Measurements from ENCODE around the gene USP35.
"Not testable (repeated sequence)": the region's sequence is repeated elsewhere in the genome, so short reads cannot be mapped to it uniquely, and the experiment has no call there.

The USP35 gene

DNA sequence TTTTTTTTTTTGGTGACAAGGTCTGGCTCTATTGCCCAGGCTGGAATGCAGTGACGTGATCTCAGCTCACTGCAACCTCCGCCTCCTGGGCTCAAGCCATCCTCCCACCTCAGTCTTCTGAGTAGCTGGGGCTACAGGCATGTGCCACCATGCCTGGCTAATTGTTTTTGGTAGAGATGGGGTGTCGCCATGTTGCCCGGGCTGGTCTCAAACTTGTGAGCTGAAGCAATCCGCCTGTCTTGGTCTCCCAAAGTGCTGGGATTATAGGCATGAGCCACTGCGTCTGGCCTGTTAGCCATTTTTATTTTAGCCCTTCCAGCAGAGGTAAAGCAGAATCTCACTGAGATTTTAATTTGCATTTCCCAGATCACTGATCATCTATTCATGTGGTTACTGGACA, 44.3 kb downstream of the USP35 start:
- H3K27me3 Mint-ChIP-seq; H3K27ac Mint-ChIP-seq; H3K9me3 Mint-ChIP-seq; intact Hi-C loops (cut with micrococcal nuclease); H3K4me3 Mint-ChIP-seq: not testable (repeated sequence)
- Mint-ChIP-seq H3K4me1 (ENCODE audit: low read depth) (peaks cover 27% of the 10 kb centered on the region), H3K36me3 (ENCODE audit: low read depth) (peaks cover 64% of the 10 kb centered on the region)

GRCh38 chr11:78234006-78234405, 45.3 kb downstream of the USP35 start:
- H3K4me3 Mint-ChIP-seq: no peak overlapping the region
- peaks cover 22% of the 10 kb centered on the region for H3K4me1 Mint-ChIP-seq (ENCODE audit: low read depth)
- intact Hi-C loops (cut with micrococcal nuclease): no loop called here
- no peak overlapping the region for H3K27ac Mint-ChIP-seq
- H3K9me3 Mint-ChIP-seq: no peaks in the 10 kb centered on the region
- H3K27me3 Mint-ChIP-seq: no peaks in the 10 kb centered on the region
- H3K36me3 Mint-ChIP-seq (ENCODE audit: low read depth): peaks cover 69% of the 10 kb centered on the region

GRCh38 chr11:78237293-78238046, 48.8 kb downstream of the USP35 start:
- Mint-ChIP-seq H3K27ac (no peak overlapping the region), H3K27me3 (no peaks in the 10 kb centered on the region), H3K4me1 (ENCODE audit: low read depth) (peaks cover 13% of the 10 kb centered on the region), H3K9me3 (peaks cover 16% of the 10 kb centered on the region), H3K4me3 (no peak overlapping the region), H3K36me3 (ENCODE audit: low read depth) (peaks cover 86% of the 10 kb centered on the region)
- intact Hi-C loops (cut with micrococcal nuclease): no loop called here

GRCh38 chr11:78239781-78240180, 51.1 kb downstream of the USP35 start:
- Mint-ChIP-seq H3K4me1 (ENCODE audit: low read depth) (peaks cover 25% of the 10 kb centered on the region), H3K27ac (no peak overlapping the region), H3K9me3 (peaks cover 16% of the 10 kb centered on the region), H3K36me3 (ENCODE audit: low read depth) (peaks cover 91% of the 10 kb centered on the region), H3K27me3 (no peaks in the 10 kb centered on the region), H3K4me3 (no peak overlapping the region)
- intact Hi-C loops (cut with micrococcal nuclease): no loop called here

GRCh38 chr11:78241475-78241874, 52.8 kb downstream of the USP35 start:
- Mint-ChIP-seq H3K4me3 (no peak overlapping the region), H3K36me3 (ENCODE audit: low read depth) (peaks cover 83% of the 10 kb centered on the region), H3K4me1 (ENCODE audit: low read depth) (peaks cover 30% of the 10 kb centered on the region), H3K27me3 (no peaks in the 10 kb centered on the region), H3K9me3 (peaks cover 16% of the 10 kb centered on the region), H3K27ac (peak overlapping the region; percentile 16)
- intact Hi-C loops (cut with micrococcal nuclease): no loop called here

DNA sequence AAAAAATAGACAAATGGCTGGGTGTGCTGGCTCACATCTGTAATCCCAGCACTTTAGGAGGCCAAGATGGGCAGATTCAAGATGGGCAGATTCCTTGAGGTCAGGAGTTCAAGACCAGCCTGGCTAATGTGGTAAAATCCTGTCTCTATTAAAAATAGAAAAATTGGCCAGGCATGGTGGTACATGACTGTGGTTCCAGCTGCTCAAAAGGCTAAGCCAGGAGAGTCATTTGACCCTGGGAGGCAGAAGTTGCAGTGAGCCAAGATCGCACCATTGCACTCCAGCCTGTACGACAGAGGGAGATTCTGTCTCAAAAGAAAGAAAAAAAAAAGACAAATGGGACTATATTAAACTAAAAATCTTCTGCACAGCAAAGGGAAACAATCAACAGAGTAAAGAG, 55.4 kb downstream of the USP35 start:
- peak overlapping the region; percentile 46 for H3K27ac Mint-ChIP-seq
- H3K4me1 Mint-ChIP-seq (ENCODE audit: low read depth): peaks cover 37% of the 10 kb centered on the region
- H3K27me3 Mint-ChIP-seq: no peaks in the 10 kb centered on the region
- intact Hi-C loops (cut with micrococcal nuclease): no loop called here
- H3K36me3 Mint-ChIP-seq (ENCODE audit: low read depth): peaks cover 87% of the 10 kb centered on the region
- peaks cover 16% of the 10 kb centered on the region for H3K9me3 Mint-ChIP-seq
- H3K4me3 Mint-ChIP-seq: no peak overlapping the region

- peaks cover 33% of the 10 kb centered on the region for H3K4me1 Mint-ChIP-seq (ENCODE audit: low read depth)
- intact Hi-C loops (cut with micrococcal nuclease): no loop called here
- no peaks in the 10 kb centered on the region for H3K27me3 Mint-ChIP-seq
- H3K9me3 Mint-ChIP-seq: peaks cover 16% of the 10 kb centered on the region
- H3K4me3 Mint-ChIP-seq: no peak overlapping the region
- H3K27ac Mint-ChIP-seq: peak overlapping the region; percentile 46
- peaks cover 85% of the 10 kb centered on the region for H3K36me3 Mint-ChIP-seq (ENCODE audit: low read depth)
These were observed 56.0 kb downstream of the USP35 start for GRCh38 chr11:78244546-78245255.

DNA sequence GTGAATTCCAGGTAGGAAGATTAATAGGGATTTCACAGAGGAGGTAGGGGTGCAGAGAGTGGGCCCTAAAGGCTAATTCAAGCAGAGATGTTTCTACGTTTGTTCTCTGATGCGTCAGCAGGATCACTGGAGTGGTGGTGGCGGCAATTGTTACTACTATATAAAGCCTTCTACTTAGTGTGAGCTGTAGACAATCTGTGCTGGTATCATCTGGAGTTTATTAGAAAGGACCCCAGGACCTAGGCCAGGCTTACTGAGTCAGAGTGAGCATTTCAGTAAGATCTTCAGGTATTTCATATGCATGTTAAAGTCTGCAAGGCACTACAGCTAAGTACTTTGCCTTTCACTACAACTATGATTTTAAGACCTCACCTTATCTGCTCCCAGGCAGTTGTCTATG, 59.5 kb downstream of the USP35 start:
- H3K27ac Mint-ChIP-seq: no peak overlapping the region
- intact Hi-C loops (cut with micrococcal nuclease): no loop called here
- H3K36me3 Mint-ChIP-seq (ENCODE audit: low read depth): peaks cover 65% of the 10 kb centered on the region

GRCh38 chr11:78248903-78249302, 60.2 kb downstream of the USP35 start:
- H3K4me3 Mint-ChIP-seq: no peak overlapping the region
- no peaks in the 10 kb centered on the region for H3K27me3 Mint-ChIP-seq
- no peaks in the 10 kb centered on the region for H3K9me3 Mint-ChIP-seq
- intact Hi-C loops (cut with micrococcal nuclease): no loop called here
- no peak overlapping the region for H3K27ac Mint-ChIP-seq
- H3K36me3 Mint-ChIP-seq (ENCODE audit: low read depth): peaks cover 65% of the 10 kb centered on the region
- peaks cover 57% of the 10 kb centered on the region for H3K4me1 Mint-ChIP-seq (ENCODE audit: low read depth)

More for the DNA sequence above, 59.5 kb downstream of the USP35 start:
- H3K4me1 Mint-ChIP-seq (ENCODE audit: low read depth): peaks cover 54% of the 10 kb centered on the region
- H3K27me3 Mint-ChIP-seq: no peaks in the 10 kb centered on the region
- H3K4me3 Mint-ChIP-seq: no peak overlapping the region
- H3K9me3 Mint-ChIP-seq: no peaks in the 10 kb centered on the region

GRCh38 chr11:78250099-78250498, 61.4 kb downstream of the USP35 start:
- Mint-ChIP-seq H3K9me3 (no peaks in the 10 kb centered on the region), H3K4me1 (ENCODE audit: low read depth) (peaks cover 55% of the 10 kb centered on the region), H3K4me3 (no peak overlapping the region), H3K36me3 (ENCODE audit: low read depth) (peaks cover 70% of the 10 kb centered on the region), H3K27me3 (no peaks in the 10 kb centered on the region), H3K27ac (peak overlapping the region; percentile 59)
- intact Hi-C loops (cut with micrococcal nuclease): no loop called here

GRCh38 chr11:78251083-78251775, 62.5 kb downstream of the USP35 start:
- intact Hi-C loops (cut with micrococcal nuclease): no loop called here
- peaks cover 56% of the 10 kb centered on the region for H3K4me1 Mint-ChIP-seq (ENCODE audit: low read depth)
- H3K4me3 Mint-ChIP-seq: no peak overlapping the region
- H3K9me3 Mint-ChIP-seq: no peaks in the 10 kb centered on the region
- H3K27ac Mint-ChIP-seq: no peak overlapping the region
- H3K36me3 Mint-ChIP-seq (ENCODE audit: low read depth): peaks cover 76% of the 10 kb centered on the region
- no peaks in the 10 kb centered on the region for H3K27me3 Mint-ChIP-seq

GRCh38 chr11:78253797-78254196, 65.1 kb downstream of the USP35 start:
- H3K27me3 Mint-ChIP-seq: no peaks in the 10 kb centered on the region
- H3K36me3 Mint-ChIP-seq (ENCODE audit: low read depth): peaks cover 60% of the 10 kb centered on the region
- no peaks in the 10 kb centered on the region for H3K9me3 Mint-ChIP-seq
- peaks cover 69% of the 10 kb centered on the region for H3K4me1 Mint-ChIP-seq (ENCODE audit: low read depth)
- H3K4me3 Mint-ChIP-seq: no peak overlapping the region
- no peak overlapping the region for H3K27ac Mint-ChIP-seq
- intact Hi-C loops (cut with micrococcal nuclease): no loop called here

DNA sequence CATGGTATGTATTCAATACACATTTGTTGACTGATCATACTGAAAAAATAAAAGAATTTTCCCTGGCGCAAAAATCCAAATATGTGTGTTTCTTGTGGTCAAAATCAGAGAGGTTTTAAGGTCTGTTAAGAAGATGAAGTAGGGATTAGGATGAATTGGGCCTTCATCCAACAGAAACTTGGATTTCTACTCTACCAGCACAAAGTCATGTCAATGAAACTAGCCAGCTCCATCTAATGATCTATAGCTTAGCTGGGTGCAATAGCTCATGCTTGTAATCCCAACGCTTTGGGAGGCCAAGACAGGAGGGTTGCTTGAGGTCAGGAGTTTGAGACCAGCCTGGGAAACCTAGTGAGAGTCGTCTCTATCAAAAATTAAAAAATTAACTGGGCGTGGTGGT, 65.5 kb downstream of the USP35 start:
- intact Hi-C loops (cut with micrococcal nuclease): no loop called here
- Mint-ChIP-seq H3K36me3 (ENCODE audit: low read depth) (peaks cover 55% of the 10 kb centered on the region), H3K27ac (no peak overlapping the region), H3K4me1 (ENCODE audit: low read depth) (peaks cover 69% of the 10 kb centered on the region), H3K9me3 (no peaks in the 10 kb centered on the region), H3K27me3 (no peaks in the 10 kb centered on the region), H3K4me3 (no peak overlapping the region)

DNA sequence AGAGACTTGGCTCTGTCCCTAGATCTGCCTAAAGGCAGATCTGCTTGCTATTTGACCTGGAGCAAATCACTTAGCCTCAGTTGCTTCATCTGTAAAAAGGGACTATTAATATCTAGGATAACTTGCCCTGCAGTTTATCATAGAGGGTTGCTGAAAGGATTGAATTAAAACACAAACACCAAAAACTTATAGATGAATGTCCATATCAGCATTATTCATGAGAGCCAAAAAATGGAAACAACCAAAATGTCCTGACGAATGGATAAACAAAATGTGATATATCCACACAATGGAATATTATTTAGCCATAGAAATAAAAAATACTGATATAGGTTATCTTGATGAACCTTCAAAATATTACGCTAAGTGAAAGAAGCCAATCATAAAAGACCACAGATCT, 67.2 kb downstream of the USP35 start:
- Mint-ChIP-seq H3K4me1 (ENCODE audit: low read depth) (peaks cover 73% of the 10 kb centered on the region), H3K9me3 (no peaks in the 10 kb centered on the region), H3K36me3 (ENCODE audit: low read depth) (peaks cover 46% of the 10 kb centered on the region), H3K4me3 (no peak overlapping the region), H3K27me3 (no peaks in the 10 kb centered on the region), H3K27ac (no peak overlapping the region)
- intact Hi-C loops (cut with micrococcal nuclease): no loop called here

All from dendritic cell treated with granulocyte-macrophage colony-stimulating factor and Interleukin-4, amounts not matched to agents 40 ng/mL and 50 ng/mL, for 4 days (primary cell).